Measurements from ENCODE around the gene PSEN2. TPM values are rescaled to one million over a fixed set of nuclear protein-coding genes. Genes with fewer than 3 reads are reported as not detected.

PSEN2 gene
- total RNA-seq, 1 donor from 2014 or later = 14.7 TPM

GRCh38 chr1:226863446-226863845, 7.0 kb upstream of the PSEN2 start:
- intact Hi-C loops (cut with micrococcal nuclease) = no loop called here

- intact Hi-C loops (cut with micrococcal nuclease) = no loop called here
Observed at GRCh38 chr1:226864311-226864710, 6.1 kb upstream of the PSEN2 start.

- intact Hi-C loops (cut with micrococcal nuclease) = no loop called here
Observed at GRCh38 chr1:226865590-226865989, 4.8 kb upstream of the PSEN2 start.

- intact Hi-C loops (cut with micrococcal nuclease) = no loop called here
Observed at GRCh38 chr1:226867461-226868054, 2.9 kb upstream of the PSEN2 start.

- intact Hi-C loops (cut with micrococcal nuclease) = no loop called here
Observed at GRCh38 chr1:226868726-226869125, 1.7 kb upstream of the PSEN2 start.

GRCh38 chr1:226870026-226870400, 403 bp upstream of the PSEN2 start:
- intact Hi-C loops (cut with micrococcal nuclease) = loop anchor here (1.0 kb wide), 2 partner anchors 70 to 192 kb away; partner anchors contain the start of gene COQ8A

- intact Hi-C loops (cut with micrococcal nuclease) = loop anchor here (1.0 kb wide), 1 partner anchor 11 kb away; no protein-coding TSS in a partner anchor
Observed at GRCh38 chr1:226871636-226872327, 1.4 kb downstream of the PSEN2 start.

- intact Hi-C loops (cut with micrococcal nuclease) = no loop called here
Observed at GRCh38 chr1:226872437-226872836, 2.0 kb downstream of the PSEN2 start.

- intact Hi-C loops (cut with micrococcal nuclease) = no loop called here
Observed at GRCh38 chr1:226873771-226874578, 3.6 kb downstream of the PSEN2 start.

- intact Hi-C loops (cut with micrococcal nuclease) = no loop called here
Observed at GRCh38 chr1:226874579-226875425, 4.4 kb downstream of the PSEN2 start.

GRCh38 chr1:226875641-226876295, 5.4 kb downstream of the PSEN2 start:
- intact Hi-C loops (cut with micrococcal nuclease) = no loop called here

- intact Hi-C loops (cut with micrococcal nuclease) = no loop called here
Observed at GRCh38 chr1:226877669-226878068, 7.3 kb downstream of the PSEN2 start.

- intact Hi-C loops (cut with micrococcal nuclease) = loop anchor here (5.0 to 10.0 kb wide), 2 partner anchors 854 to 1202 kb away; partner anchors contain the start of genes ARF1, JMJD4 and SNAP47
Observed at GRCh38 chr1:226880372-226881287, 10.2 kb downstream of the PSEN2 start.

GRCh38 chr1:226881515-226882185, 11.2 kb downstream of the PSEN2 start:
- intact Hi-C loops (cut with micrococcal nuclease) = loop anchor here (1.0 to 10.0 kb wide), 14 partner anchors 10 to 1201 kb away; partner anchors contain the start of genes ARF1, COQ8A, ITPKB and JMJD4

- intact Hi-C loops (cut with micrococcal nuclease) = loop anchor here (1.0 to 10.0 kb wide), 14 partner anchors 11 to 1200 kb away; partner anchors contain the start of genes ARF1, COQ8A, ITPKB and JMJD4
Observed at GRCh38 chr1:226882187-226882586, 11.8 kb downstream of the PSEN2 start.

- intact Hi-C loops (cut with micrococcal nuclease) = loop anchor here (1.0 to 10.0 kb wide), 15 partner anchors 12 to 1199 kb away; partner anchors contain the start of genes ARF1, COQ8A, ITPKB and JMJD4
Observed at GRCh38 chr1:226882631-226883409, 12.4 kb downstream of the PSEN2 start.

GRCh38 chr1:226883630-226884029, 13.2 kb downstream of the PSEN2 start:
- intact Hi-C loops (cut with micrococcal nuclease) = loop anchor here (1.0 to 10.0 kb wide), 10 partner anchors 55 to 1199 kb away; partner anchors contain the start of genes ARF1, JMJD4, LIN9 and SDE2

All from T-helper 1 cell treated with Interleukin-12 subunit alpha and Interleukin-12 subunit beta and Interleukin-4 antibody, amounts not matched to agents 30 ng/mL and 1 ng/mL, for 36 hours (primary cell).